Suprapubic skin (tissue), 4 donors: Measurements from ENCODE around the gene IKZF1. TPM values are rescaled to one million over a fixed set of nuclear protein-coding genes. Genes with fewer than 3 reads are reported as not detected.

Experiments
- DNase-seq, 2 donors: peaks; one replicate each; pipeline ENCODE4 v3.0.0-alpha.2; 2019; ENCODE audit warnings: low spot score in 2 of 2
- H3K27ac ChIP-seq: fragments of 200-600 bp; sonication (generic); one replicate; pipeline ENCODE4 v1.5.1; 2019
- H3K27me3 ChIP-seq: fragments of 200-600 bp; sonication (generic); one replicate; pipeline ENCODE4 v1.5.1; 2019
- H3K36me3 ChIP-seq: fragments of 200-600 bp; sonication (generic); one replicate; pipeline ENCODE4 v1.5.1; 2019
- H3K4me1 ChIP-seq: fragments of 200-600 bp; sonication (generic); one replicate; pipeline ENCODE4 v1.5.1; 2019
- H3K4me3 ChIP-seq: fragments of 200-600 bp; sonication (generic); one replicate; pipeline ENCODE4 v1.5.1; 2019; ENCODE audit warnings: mild to moderate bottlenecking
- H3K9me3 ChIP-seq: fragments of 200-600 bp; sonication (generic); one replicate; pipeline ENCODE4 v1.5.1; 2019
- CTCF ChIP-seq, 2 donors: fragments of 200-600 bp in 1 of 2; fragments of 450-650 bp in 1 of 2; sonication (generic) in 1 of 2; IDR thresholded peaks; one replicate each; pipeline ENCODE4 v1.5.1; 2016 to 2019; ENCODE audit warnings: antibody characterized with exemption in 2 of 2, mild to moderate bottlenecking in 1 of 2, moderate library complexity in 1 of 2
- EP300 ChIP-seq: sonication (generic); formaldehyde crosslinking; IDR thresholded peaks from one replicate; pipeline ENCODE4 v1.6.1; 2017; ENCODE audit warnings: antibody characterized with exemption
- POLR2A ChIP-seq, 2 donors: fragments of 450-650 bp; IDR thresholded peaks; one replicate each; pipeline ENCODE4 v1.6.1; 2017; ENCODE audit warnings: antibody characterized with exemption in 2 of 2, mild to moderate bottlenecking in 2 of 2, moderate library complexity in 2 of 2
- POLR2AphosphoS5 ChIP-seq, 3 donors: sonication (generic); formaldehyde crosslinking; IDR thresholded peaks; one replicate each; pipeline ENCODE4 v1.6.1; 2017; ENCODE audit warnings: antibody characterized with exemption in 3 of 3
- WGBS: methylation state at CpG from one replicate; pipeline ENCODE4 v1.1.5; 2018; 5-methylcytosine and 5-hydroxymethylcytosine counted together
- total RNA-seq, 4 donors: library from RNA; depleted of rRNA; stranded (reverse); fragments of >200 nt; gene quantifications; one replicate each; pipeline ENCODE4 v1.1.0, GENCODE V29; 2016

The IKZF1 gene
- total RNA-seq, 4 donors from 2014 or later = 3.2 to 17.5 (median 6.2) TPM

- no peaks in the 10 kb centered on the region for H3K4me1 ChIP-seq
- no peaks in the 10 kb centered on the region for H3K9me3 ChIP-seq
- H3K36me3 ChIP-seq = no peaks in the 10 kb centered on the region
- DNase-seq = no peak
- no peak for TF ChIP-seq POLR2A (IDR thresholded peaks at IDR 0.05)
- TF ChIP-seq CTCF (IDR thresholded peaks at IDR 0.05) = no peak
- TF ChIP-seq POLR2AphosphoS5 (IDR thresholded peaks at IDR 0.05) = no peak
- TF ChIP-seq EP300 = no peak
- H3K4me3 ChIP-seq = no peak overlapping the region
- H3K27me3 ChIP-seq = no peaks in the 10 kb centered on the region
- H3K27ac ChIP-seq = no peak overlapping the region
- 77% methylated on average over 3 of the region's 3 CpGs for WGBS
Observed at GRCh38 chr7:50391386-50391785, 86.9 kb downstream of the IKZF1 start.

- TF ChIP-seq POLR2A (IDR thresholded peaks at IDR 0.05) = no peak
- no peak for TF ChIP-seq POLR2AphosphoS5 (IDR thresholded peaks at IDR 0.05)
- TF ChIP-seq EP300 = no peak
- TF ChIP-seq CTCF (IDR thresholded peaks at IDR 0.05) = no peak
Observed at GRCh38 chr7:50393076-50393475, 88.6 kb downstream of the IKZF1 start.

GRCh38 chr7:50393547-50394252 lies 89.2 kb downstream of the IKZF1 start:
- no peak for DNase-seq
- Histone ChIP-seq H3K4me1 (no peaks in the 10 kb centered on the region), H3K27me3 (peaks cover 6% of the 10 kb centered on the region), H3K36me3 (no peaks in the 10 kb centered on the region), H3K27ac (no peak overlapping the region), H3K4me3 (no peak overlapping the region), H3K9me3 (no peaks in the 10 kb centered on the region)
- TF ChIP-seq CTCF (IDR thresholded peaks at IDR 0.05) = no peak
- no peak for TF ChIP-seq POLR2A (IDR thresholded peaks at IDR 0.05)
- TF ChIP-seq POLR2AphosphoS5 (IDR thresholded peaks at IDR 0.05) = no peak
- no peak for TF ChIP-seq EP300
- WGBS = 72% methylated on average over 9 of the region's 9 CpGs

More at GRCh38 chr7:50393076-50393475, 88.6 kb downstream of the IKZF1 start:
- Histone ChIP-seq H3K9me3 (no peaks in the 10 kb centered on the region), H3K36me3 (no peaks in the 10 kb centered on the region), H3K4me3 (no peak overlapping the region), H3K4me1 (no peaks in the 10 kb centered on the region), H3K27me3 (peaks cover under 1% of the 10 kb centered on the region), H3K27ac (no peak overlapping the region)
- DNase-seq = no peak
- 71% methylated on average over 1 of the region's 1 CpG for WGBS

GRCh38 chr7:50394315-50394714 lies 89.8 kb downstream of the IKZF1 start:
- no peaks in the 10 kb centered on the region for H3K9me3 ChIP-seq
- no peak overlapping the region for H3K27ac ChIP-seq
- no peak for DNase-seq
- H3K4me3 ChIP-seq = no peak overlapping the region
- TF ChIP-seq POLR2AphosphoS5 (IDR thresholded peaks at IDR 0.05) = no peak
- TF ChIP-seq CTCF (IDR thresholded peaks at IDR 0.05) = no peak
- no peak for TF ChIP-seq POLR2A (IDR thresholded peaks at IDR 0.05)
- no peak for TF ChIP-seq EP300
- peaks cover 6% of the 10 kb centered on the region for H3K27me3 ChIP-seq
- H3K36me3 ChIP-seq = no peaks in the 10 kb centered on the region
- WGBS = 50% methylated on average over 1 of the region's 1 CpG
- H3K4me1 ChIP-seq = no peaks in the 10 kb centered on the region

- WGBS = 89% methylated on average over 2 of the region's 2 CpGs
- no peak for TF ChIP-seq EP300
- no peak for TF ChIP-seq CTCF (IDR thresholded peaks at IDR 0.05)
- no peak for TF ChIP-seq POLR2AphosphoS5 (IDR thresholded peaks at IDR 0.05)
- no peak for TF ChIP-seq POLR2A (IDR thresholded peaks at IDR 0.05)
- no peaks in the 10 kb centered on the region for H3K36me3 ChIP-seq
Observed at GRCh38 chr7:50396856-50397255, 92.3 kb downstream of the IKZF1 start.

More at GRCh38 chr7:50396856-50397255, 92.3 kb downstream of the IKZF1 start:
- no peak overlapping the region for H3K27ac ChIP-seq
- no peak for DNase-seq
- no peaks in the 10 kb centered on the region for H3K9me3 ChIP-seq
- H3K27me3 ChIP-seq = peaks cover 28% of the 10 kb centered on the region
- no peaks in the 10 kb centered on the region for H3K4me1 ChIP-seq
- no peak overlapping the region for H3K4me3 ChIP-seq
